HG03439 (cell line): ENCODE results near the gene ALK.

Experiments used
- ATAC-seq: cut with Tn5 transposase; IDR thresholded peaks from one replicate; pipeline ENCODE4 v1.9.1; 2021; ENCODE audit warnings: mild to moderate bottlenecking, moderate library complexity; ENCODE audit not compliant: unreplicated experiment

The ALK gene

GRCh38 chr2:29910465-29910864, 10.9 kb downstream of the ALK start:
- ATAC-seq = no peak

- ATAC-seq = no peak
Measured at GRCh38 chr2:29902356-29902755, 19.0 kb downstream of the ALK start.

DNA sequence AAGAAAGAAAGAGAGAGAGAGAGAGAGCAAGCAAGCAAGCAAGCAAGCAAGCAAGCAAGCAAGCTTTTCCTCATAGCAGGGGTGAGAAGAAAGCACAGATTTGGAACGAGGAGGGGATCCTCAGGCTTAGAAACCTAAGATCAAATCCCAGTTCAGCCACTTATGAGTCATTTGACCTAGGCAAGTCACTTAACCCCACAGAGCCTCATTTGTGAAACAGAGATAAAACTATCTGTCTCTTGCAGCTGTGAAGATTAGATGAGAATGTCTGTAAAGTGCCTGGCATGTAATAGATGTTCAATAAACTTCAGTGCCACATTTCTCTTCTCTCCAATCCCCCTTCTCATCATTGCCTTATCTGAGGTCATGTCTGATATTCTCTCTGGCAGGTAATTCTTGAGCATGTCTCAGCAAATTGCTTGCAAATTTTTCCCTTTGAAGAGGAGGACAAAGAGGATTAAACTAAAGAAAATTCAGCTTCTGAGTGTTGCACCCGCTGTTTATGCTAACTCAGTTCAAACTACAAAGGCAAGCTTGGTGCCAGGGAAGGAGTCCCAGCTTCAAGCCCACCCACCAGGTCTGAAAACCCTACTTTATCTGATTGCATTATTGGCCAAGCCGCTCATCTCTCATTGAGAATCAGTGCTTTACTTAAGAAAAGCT, 20.3 kb downstream of the ALK start:
- no peak for ATAC-seq

GRCh38 chr2:29898999-29899398, 22.4 kb downstream of the ALK start:
- no peak for ATAC-seq

- ATAC-seq = no peak
Measured at GRCh38 chr2:29894822-29895614, 26.4 kb downstream of the ALK start.

DNA sequence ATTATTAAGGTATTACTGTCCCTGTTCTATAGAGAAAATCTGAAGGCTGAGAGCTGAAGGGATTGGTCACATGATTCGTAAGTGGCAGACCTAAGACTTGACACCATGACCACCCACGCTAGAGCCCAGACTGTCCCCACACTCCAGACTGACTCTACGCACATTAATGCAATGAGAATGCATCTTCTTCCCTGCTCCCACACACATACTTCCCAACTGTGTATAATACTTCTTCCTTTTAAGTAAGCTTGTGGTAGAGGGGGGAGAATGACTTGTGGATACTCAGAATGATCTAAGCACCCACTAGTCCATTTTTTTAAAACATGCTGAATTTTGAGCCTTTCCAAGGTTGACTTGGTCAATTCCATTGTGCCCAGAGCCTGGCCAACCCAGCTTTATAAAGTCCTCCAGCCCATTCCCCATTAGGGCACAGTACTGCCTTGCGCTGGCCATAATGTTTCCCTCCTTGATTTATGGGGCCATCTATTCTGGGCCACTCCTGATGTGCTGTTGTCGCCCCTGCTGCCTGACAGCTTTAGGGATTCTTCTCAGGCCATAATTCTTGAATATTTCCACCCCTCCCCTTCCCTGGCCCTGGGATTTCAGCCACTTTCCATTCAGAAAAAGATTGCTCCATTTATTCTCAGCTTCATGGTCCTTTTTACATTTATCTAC, 28.7 kb downstream of the ALK start:
- ATAC-seq = no peak

- ATAC-seq = no peak
Measured at GRCh38 chr2:29881089-29881730, 40.2 kb downstream of the ALK start.

GRCh38 chr2:29880084-29880483, 41.3 kb downstream of the ALK start:
- no peak for ATAC-seq

- no peak for ATAC-seq
Measured at GRCh38 chr2:29879456-29879855, 41.9 kb downstream of the ALK start.

GRCh38 chr2:29878898-29879297, 42.5 kb downstream of the ALK start:
- ATAC-seq = no peak

- ATAC-seq = no peak
Measured at GRCh38 chr2:29876374-29876773, 45.0 kb downstream of the ALK start.

GRCh38 chr2:29874745-29875144, 46.6 kb downstream of the ALK start:
- no peak for ATAC-seq

GRCh38 chr2:29872870-29873269, 48.5 kb downstream of the ALK start:
- no peak for ATAC-seq

DNA sequence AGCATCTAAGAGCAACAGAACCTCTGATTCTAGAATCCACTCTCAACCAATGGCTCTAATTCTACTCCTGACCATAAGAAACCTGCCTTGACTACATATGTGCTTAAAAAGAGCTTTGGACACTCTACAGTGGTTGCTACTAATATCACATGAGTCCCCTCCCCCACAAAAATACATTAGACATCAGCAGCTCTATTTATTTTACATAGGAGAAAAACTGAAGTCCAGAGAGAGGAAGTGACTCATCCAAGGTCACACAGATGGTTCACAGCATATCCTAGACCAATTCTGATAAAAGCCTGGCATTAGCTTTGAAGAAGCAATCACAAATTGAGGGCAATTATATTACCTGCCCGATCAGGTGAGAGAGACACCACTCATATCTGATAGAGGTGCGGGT, 49.8 kb downstream of the ALK start:
- no peak for ATAC-seq

DNA sequence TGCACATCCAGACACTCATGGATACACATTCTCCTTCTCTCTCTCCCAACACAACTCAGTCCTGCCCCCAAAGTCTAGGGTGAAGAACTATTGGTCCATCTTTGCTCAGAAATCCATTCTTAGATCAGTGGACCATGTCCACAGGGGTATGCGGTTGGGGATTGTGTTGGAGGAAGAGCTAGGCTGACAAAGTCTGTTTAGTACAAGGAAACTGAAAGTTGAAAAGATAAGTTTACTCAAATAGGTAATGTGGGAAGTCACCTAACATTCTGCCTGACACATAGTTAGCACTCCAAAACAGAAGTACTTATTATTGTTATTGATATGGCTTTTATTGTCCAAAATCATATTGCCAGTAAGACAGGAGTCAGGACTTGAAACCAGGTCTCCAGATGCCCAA, 55.9 kb downstream of the ALK start:
- ATAC-seq = peak; percentile 51

- no peak for ATAC-seq
Measured at GRCh38 chr2:29864988-29865387, 56.4 kb downstream of the ALK start.

DNA sequence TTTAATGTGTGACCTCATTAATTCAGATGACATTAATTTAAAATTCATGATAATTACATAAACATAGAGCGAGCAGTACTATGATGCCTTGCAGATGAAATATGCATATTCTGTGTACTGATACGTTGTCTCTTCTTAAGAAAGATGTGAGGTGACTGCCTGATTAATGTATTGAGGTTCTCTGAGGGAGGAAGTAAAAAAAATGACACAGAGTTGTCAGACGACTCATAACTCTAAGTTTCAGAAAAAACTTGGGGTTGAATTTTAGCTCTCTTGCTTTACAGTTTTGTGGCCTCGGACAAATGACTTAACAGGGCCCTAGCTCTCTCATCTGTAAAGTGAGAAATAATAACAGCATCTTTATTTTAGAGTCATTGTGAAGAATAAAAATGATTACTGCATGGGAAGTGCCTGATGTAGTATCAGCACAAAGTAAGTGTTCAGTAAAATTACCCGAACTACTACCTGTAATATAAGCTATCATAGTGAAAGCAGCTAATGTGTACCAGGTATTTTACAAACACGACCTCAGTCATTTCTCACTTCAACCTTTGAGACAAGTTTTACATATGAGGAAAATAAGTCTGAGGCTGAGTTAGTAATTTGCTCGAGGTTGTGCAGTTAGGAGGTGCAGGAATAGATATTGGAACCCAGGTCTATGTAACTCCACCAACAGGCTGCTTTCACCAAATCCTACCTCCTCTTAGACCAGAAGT, 65.3 kb downstream of the ALK start:
- no peak for ATAC-seq

DNA sequence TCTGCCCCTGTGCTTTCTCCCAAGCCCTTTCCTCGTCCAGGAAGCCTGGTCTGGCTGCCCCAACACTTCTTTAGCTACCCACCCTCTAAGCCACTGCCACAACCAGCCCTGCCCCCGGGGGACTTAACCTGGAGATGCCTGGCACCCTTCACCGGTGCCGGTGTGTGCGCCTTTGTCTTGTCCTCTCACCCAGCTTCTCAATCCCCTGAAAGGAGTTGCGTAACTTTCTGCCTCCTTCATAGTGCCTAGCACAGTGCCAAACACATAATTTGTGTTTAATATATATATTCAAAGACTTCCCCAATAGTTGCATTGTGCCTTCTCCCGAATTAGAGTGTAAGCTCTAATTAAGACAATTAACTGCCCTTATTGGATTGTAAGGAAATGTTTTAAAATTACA, 70.6 kb downstream of the ALK start:
- no peak for ATAC-seq

DNA sequence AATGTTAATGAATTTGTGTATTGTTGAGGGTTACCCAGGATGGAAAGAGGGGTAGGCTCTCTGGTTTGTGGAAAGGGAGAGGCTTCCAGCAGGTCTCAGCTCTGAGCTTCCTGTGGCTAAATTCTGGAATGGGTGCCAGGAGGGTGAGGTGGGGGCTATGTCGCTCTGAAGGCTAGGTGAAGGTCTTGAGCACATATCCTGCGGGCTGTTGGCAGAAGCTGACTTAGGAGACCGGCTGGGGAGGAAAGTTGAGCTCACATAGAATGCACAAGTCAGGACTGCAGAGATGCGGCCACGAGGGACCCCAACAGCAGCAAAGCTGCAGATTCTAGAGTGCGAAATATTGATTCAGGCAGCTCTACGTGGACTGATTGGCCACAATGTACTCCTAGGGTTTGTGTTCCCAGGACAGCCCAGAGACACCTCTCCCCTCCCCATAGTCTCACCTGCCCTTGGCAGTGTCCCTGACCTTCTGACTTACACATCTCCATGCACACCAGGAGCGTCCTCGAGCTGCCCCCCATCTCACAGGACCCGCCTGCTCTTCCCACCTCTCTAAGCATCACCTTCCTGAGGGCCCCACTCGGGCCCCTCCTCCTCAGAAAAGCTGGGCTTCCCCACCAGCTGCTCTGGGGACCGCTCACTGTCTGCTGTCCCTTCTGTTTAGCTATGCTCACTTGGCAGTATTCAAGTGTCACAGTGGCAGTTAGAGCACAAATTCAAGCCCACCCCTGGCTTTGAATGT, 72.6 kb downstream of the ALK start:
- ATAC-seq = no peak

- no peak for ATAC-seq
Measured at GRCh38 chr2:29847886-29848285, 73.5 kb downstream of the ALK start.
